HUDEP-2 (cell line): Measurements from ENCODE around the gene ISG20L2.

Source experiments
- DNase-seq, 76 experiments: peaks; one replicate each; lab custom pipeline; 2025; ENCODE audit not compliant: unreplicated experiment in 76 of 76; lab: John Stamatoyannopoulos, UW

ISG20L2 gene

DNA sequence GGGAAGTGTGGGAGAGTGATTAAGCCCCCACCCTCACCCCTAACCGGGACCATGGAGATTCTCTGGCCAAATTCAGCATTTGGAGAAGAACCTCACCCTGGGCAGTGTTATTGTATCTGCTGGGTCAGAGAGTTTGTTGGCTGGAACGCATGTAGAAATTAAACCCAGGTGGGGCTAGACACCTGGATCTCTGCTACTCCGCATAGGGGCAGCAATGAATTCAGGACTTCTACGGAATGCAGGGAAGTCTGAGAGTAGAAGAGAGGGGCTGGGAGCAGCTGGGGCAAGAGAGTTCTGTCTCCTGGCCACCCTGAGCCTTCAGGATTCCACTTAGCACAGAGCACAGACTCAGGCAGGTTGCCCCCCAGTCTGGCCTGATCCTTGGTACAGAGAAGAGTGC lies 19.5 kb downstream of the ISG20L2 start:
- DNase-seq, result no peak

DNA sequence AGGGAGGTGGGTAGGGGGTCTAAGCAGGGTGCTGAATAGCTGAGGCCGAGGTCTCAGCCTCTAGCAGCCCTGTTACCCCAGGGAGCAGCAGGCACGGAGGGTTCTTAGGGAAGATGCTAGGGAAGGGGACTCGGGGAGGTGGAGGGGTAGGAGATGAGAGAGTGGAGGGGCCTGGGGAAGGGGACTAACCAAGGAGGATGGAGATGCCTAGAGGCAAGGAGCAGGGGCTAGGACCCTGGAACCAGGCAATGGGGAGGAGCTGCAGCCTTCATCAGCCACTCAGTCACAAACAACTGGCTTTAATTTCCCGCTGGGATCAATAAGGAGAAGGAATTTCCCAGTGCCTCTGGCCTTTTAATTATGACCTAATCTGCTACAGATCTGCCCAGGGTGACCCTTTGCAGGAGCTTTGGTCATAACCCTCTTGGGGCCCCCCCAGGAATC lies 20.3 kb downstream of the ISG20L2 start:
- DNase-seq, result no peak

DNA sequence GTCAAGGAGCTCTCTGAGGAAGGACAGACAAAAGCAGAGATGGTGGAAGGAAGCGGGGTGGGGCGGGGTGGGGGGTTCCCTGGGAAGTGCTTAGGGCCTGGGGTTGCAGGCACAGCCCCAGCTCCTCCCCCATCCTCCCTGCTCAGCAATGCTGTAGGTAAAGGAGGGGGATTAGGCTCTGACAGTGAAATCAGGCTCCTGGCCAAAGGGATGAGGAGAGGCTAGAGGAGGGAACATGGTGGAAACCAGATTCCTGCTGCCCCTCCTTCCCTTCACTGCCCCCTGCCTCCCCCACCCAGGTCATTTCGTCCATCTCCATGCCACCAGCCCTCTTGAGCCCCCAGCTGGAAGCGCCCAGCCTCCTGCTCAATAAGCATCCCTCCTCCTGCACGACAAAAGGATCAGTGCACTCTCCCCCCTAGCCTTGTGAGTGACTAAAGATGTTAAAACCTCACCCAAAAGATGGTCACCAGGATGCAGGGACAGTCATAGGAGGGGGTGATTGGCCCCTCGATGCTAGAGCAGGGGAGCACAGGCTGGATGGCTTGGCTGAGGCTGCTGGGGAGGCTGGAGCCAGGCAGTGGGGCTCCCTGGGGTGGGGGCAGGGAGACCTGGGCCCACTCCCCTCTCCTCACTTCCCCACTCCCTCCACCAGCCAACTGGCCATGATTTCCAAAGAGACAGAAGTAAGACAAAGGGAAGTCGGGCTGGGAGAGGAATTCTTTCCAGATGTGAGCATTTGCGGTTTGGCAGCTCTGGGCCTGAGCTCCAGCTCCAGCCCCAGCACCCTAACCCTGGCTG lies 20.9 kb downstream of the ISG20L2 start:
- no peak for DNase-seq

DNA sequence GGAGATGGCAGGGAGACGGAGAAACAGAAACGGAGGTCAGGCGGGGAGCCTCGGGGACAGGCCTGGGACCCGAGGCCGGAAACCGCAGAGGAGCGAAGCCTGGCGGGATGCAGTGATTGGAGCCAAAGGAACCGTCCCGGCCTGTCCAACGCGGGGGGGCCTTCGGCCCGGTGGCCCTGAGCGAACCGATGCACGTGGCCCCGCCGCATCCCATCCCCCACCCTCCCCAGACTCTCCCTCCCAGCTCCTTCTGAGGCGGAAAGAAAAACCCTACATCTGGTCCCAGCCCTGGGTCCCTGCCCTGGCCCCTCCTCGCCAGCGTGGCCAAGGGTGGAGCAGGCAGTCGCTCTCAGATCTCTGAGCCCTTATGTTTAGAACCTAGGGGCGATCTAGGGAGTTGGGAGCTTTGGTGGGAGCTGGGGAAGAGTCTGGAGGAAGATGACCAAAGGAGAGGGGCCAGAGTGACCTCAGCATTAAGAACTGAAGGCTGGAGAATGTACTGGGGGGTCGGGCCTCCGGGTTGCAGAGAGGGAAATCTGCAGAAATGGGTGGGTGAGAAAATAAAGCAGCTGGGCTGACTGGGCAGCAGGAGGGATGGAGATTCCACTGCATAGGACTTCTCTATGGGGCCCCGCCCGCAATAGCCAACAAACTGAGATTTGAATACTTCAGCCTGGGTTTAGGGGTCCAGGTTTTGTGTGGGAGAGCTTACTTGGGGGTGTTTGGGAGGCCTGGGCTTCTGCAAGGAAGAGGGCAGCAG lies 21.7 kb downstream of the ISG20L2 start:
- DNase-seq, result no peak

DNA sequence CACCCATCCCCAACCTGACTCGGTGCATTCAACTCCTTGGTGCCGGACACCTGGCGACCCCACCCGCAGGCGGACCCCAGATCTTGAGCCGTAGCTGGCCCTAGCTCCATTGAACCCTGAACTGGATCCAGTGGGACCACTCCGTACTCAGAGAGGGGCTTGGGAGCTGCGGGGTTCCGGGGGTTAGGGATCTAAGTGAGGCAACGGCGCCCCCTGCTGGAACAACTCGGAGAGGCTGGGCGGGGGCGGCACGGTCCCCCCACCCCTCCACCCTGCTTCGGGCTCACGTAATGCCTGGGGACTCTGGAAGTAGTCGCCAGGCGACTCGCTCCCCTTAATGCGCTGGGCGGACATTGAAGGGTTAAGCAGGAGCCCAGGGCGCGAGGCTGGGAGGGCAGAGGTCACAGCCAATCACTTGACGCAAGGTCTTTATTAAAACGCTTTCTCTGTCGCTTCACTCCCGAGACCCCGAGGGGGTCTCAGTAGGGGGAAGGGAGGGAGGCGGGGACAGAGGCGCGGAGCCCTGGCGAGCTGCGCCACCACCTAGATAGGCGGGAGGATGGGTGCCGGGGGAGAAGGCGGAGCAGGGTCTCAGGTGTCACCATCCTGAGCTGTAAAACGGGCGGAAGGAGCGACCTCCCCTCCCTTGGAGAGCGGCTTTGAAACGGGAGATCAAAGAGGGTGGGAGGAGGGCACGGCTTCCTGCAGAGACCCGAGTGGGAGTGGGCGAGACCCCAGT lies 22.5 kb downstream of the ISG20L2 start:
- DNase-seq, result peak in 20 of 76 experiments; percentile 7 to 36 (median 16)

DNA sequence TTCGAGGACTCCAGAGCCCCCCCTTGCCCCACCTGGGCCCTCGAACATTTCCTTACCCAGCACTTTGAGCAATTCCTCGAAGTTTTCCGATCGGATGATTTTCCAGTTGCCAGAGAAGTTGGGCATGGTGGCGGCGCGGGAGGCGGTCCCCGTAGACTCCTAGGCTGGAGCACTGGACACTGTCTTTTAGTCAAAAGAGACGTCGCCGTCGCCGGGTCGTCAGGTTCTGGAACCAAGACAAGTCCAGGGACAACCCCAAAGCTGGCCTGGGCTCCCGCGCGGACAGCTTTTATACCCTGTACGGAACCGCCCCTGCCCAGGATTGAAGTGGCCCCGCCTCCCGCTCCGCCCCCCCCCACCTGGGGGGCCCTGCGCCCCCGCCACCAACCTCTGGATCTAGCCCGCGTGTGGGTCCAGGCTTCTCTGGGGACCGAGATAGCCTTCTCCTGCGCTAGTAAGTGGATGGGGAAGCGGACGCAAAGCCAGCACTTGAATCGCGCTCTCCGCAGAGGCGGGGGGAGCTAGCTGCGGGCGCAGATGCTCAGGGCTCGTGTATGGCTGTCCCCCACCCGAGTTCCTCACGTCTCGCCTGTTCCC lies 23.1 kb downstream of the ISG20L2 start, which contains the start of gene CRABP2:
Gene CRABP2 (minus strand): TSS at position 263 of the 597 bp plus-strand sequence. CDS start 137 bp downstream, at position 126.
- no peak for DNase-seq

DNA sequence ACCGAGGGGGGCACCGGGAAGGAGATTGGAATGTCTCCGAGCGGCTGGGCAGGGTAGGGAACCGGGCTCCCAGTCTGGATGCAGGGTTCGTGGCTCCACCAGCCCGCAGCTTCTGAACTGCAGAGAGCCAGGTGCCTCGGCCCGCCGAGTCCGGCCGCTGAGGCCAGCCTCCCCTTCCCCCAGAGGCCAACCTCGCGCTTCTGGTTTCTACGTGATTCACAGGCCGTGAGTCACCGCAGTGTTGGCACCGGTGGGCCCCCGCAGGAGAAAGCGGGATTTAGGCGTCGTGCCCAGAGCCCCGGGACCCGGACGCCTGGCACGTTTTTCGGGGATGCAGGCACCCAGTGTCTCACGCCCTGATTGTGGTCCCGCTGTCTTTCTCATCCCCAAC lies 23.6 kb downstream of the ISG20L2 start:
- no peak for DNase-seq

DNA sequence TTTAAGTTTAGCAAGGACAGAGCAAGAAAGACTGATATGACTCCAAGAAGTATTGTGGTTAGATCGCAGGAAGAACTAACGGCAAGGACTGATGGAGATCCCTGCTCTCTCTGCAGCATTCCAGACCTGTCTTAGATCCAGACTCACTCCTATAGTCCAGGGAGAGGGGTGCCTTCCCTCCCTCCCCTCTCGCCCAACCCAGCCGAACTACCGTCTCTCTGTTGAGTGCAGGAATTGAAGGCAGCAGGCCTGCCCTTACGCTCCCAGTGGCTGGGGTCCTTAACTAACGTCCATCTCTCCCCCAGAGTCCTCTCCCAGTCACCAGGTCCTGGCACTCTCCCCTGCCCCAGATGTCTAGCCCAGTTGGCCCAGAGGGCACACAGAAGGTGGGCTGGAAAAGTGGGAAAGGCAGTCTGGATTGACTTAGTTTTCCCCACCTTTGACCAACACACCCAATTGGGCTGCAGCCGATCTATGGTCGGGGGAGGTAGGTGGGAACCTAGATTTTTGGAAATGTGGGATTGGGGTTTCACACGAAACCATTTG lies 24.3 kb downstream of the ISG20L2 start:
- no peak for DNase-seq

DNA sequence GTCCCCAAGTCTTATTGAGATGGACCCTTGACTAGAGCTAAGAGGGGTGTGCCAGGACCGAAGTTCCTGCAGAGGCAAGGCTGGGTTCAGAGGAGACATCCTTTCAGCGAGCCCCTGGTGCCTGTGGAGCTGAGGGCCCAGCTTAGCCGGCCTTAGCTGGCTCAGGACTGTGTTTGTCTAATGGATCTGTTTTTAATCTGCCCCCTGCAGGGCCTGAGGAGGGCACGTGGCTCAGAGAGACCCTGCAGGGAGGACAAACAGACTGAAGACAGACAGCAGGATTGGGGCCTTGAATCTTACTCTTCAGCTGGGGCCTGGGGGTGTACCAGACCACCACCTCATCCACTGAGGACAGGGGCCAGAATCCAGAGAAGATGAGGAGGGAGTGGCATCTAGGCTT lies 24.8 kb downstream of the ISG20L2 start:
- DNase-seq, result no peak

DNA sequence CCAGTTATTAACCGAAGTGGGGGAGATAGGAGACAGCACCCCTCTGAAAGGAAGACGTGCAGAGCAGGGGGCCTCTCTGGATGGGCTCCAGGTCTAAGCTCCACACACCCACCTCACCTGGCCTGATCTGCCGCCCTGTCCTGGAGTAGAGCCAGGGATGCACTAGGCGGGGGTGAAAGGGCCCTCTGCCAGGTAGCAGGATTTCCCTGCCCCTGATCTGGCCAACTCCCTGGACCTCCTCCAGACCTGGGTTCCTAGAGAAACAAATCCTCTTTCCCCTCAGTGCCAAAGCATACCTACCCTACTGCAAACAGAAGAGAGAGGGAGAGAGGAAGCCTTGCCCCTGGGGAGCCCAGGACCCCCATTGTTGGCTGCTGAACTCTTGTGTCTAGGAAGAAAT lies 25.2 kb downstream of the ISG20L2 start:
- no peak for DNase-seq

DNA sequence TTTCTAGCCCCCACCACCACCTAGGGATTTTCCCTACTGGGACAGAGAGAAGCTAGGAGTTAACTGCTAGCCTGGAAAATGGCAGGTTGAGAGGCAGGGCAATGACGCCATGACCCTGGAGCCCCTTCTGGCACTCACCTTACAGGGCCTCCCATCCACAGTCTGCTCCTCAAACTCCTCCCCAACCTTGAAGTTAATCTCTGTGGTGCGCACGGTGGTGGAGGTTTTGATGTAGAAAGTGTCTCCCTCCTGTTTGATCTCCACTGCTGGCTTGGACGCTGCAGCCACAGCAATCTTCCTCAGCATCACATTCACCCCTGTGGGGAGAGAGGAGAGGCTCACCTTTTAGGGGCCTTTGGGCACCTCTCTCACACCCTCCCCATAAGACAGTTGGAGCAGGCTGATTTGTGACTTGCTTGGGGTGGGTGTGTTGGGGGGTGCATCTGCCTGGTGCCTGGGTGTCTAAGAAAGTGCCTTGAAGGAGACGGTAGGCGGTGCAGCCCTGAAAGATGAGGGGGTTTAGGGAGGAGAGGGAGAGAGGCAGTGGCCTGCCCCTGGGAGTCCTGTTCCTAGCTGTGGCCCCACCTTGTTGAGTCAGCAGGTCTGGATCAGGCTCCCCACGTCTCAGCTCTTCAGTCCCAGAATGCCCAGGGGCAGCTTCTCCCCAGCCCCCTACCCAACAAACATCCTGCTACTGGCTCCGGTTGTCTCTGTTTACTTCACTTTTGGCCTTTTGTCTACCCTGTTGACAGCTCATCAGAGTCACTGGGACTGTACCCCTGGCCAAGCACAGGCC lies 27.6 kb downstream of the ISG20L2 start:
- DNase-seq, result no peak

DNA sequence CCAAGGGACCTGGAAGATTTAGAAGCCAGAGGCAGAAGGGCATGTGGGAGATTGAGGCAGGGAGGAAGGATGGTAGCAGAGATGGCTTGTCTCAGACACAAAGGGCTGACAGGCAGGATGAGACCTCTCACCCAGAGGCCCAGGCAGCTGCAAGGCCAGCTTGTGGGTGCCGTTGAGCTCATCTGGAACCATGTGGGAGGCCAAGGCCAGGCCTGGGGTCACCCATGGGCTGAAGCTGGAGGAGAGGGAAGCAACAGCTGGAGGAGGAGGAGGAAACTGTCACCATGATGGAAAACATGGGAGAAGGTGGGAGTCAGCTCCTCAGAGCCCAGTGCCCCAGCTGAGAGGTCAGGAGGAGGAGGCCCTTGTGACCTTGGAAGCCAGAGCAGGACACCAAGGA lies 29.6 kb downstream of the ISG20L2 start:
- no peak for DNase-seq

DNA sequence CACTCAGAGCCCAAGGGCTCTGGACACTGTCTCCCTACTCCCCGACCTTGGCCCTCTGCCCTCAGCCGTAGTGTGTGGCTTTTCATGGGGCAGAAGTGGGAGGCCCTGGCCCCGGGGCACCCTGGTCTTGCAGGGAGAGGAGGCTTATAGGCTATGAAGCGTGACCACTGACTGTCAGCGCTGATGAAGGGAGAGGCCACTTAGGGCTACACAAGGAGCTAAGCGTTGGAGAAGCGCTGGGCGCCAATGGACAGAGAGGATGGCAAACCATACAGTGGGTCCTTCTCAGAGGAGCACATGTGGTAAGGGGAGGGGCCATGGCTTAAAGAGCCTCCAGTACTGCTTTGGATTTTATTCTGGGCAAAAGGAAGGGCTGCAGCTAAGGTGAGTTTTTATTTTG lies 31.1 kb downstream of the ISG20L2 start:
- DNase-seq, result no peak

DNA sequence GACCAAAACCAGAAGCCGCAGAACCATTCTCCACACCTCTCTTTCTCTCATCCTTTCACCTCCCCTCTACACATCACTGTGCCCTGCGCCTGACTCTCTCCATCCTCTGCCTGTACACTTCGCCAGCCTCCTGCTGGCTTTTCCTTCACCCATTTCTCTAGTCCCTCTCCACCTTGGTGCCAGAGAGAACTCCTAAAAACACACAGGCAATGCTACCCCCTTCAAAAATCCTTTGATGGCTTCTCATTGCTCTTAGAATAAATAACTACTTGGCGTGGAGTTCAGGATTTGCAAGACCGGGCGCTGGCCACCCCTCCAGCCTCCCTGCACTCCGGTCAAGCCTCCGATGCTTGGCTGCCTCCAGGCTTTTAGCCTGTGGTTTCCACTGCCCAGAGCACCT lies 31.8 kb downstream of the ISG20L2 start:
- DNase-seq, result no peak

DNA sequence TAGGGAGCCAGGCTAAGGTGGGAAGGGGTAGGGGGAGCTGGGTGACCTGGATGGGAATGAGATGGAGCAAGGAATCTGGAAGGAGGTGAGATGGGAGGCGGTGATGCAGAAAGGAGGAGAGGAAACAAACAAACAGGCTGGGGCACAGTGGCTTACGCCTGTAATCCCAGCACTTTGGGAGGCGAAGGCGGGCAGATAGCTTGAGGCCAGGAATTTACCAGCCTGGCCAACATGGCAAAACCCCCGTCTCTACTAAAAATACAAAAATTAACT lies 33.9 kb downstream of the ISG20L2 start:
- DNase-seq, result no peak

DNA sequence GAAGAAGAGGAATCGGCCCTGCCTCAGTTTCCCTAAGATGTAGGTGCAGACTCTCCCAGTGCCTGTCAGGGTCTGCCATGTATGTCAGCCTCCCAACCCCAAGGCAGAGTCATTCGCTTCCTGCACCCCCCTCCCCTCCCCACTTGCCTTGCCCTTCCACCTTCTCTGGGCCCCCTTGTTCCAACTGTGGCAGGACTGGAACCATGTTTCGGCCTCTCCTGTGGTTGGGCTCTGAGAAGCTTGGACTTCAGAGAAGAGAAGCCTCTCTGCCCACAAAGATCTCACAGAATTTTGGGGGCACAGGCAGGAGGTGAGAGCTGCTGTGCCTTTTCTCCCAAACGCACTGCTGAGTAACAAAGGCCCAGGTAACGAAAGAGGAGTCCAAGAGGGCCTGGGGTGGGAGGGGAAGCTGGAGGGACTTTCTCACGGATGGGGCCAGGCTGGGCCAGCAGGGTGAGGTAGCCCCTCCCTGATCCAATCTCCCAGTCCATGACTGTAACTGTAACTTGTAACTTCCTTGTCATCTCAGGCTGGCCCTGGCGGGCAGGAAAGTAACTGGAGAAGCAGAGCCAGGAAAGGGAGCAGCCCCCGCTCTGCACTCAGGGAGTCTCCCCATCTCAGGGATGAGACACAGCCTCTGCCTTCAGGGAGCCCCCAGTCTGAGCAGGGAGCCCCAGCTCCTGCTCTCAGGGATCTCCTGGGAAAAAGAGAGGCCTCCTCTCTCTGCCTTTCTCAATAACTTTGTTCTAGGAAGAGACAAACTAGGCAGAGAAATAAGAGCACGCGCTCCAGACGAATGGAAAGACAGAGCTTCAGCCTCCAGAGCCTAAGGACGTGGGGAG lies 34.5 kb downstream of the ISG20L2 start:
- no peak for DNase-seq

DNA sequence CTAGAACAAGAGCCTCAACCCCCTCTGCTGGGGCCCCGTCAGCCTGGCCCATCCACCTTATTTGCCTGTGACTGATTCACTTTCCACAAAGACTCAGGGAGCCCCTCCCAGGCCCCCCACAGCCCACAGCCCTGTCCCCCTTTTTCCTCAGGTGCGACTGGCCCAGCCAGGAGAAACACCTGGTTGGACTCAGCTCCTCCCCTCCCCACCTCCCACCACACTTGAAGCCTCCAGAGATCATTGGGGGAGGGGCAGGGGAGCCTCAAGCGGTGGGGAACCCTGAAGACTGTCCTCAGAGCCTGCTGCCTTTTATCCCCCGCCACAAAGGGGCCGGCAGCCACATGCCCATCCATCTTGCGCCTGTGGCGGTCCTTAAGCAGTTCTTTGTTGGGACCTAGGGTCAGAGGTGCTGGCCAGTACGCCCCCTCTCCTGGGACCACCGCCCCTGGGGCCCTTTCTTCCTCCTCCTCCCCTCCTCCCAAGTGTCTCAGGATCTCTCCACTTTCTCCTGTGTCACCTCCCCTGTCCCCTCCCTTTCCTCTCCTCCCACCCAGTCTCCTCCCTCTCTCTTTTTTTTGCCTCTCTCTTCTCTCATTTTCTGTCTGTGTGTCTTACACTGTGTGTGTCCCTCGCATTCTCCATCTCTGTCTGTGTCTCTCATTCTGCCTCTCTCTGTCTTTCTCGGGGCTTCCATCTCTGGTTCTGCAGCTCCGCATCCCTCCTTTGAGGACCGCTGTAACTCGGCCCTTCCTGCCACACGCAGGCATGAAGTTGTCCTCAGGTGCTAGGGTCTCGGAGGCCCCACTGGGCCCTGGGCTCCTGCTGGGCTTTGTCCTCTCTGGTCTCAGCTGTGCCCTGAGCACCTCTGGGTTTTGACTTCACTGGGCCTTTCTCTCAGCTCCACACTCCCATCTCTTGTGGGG lies 35.4 kb downstream of the ISG20L2 start:
- DNase-seq, result peak in 7 of 76 experiments; percentile 12 to 27 (median 18)

DNA sequence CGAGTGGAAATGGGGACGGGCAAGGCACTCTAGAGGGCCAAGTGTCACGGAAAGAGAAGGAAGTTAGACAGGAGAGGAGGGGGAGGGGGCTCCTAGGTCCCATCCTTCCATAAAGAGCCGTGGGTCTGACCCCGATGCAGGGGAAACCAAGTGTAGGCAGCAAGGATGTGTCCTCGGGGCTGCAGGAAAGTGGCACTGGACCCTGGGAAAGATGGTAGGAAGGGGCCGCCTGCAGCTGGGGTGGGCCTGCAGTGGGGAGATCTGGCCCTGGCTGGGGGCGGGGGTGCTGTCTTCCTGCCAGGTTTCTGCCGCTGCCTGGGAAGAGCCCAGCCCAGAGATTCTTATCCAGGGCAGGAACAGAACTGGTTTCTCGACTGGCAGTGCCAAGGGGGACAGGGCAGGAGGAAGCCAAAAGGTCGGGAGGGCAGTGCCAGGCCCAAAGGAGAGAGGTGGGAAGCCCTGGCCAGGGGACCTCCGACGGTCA lies 36.1 kb downstream of the ISG20L2 start:
- no peak for DNase-seq
